ENCODE results near the gene ELOVL7. TPM values are rescaled to one million over a fixed set of nuclear protein-coding genes. Genes with fewer than 3 reads are reported as not detected.
A peak's percentile ranks its signal among the peaks of the same experiment; 100 is the strongest.

The ELOVL7 gene
- total RNA-seq (2014; rRNA removed), result 0.69 and 1.2 TPM in 2 replicates
- Bru-seq, nascent RNA, result percentile 36 among the genes with signal in this experiment
- percentile 30 among the genes with signal in this experiment for BruChase-seq, experiment 1, labeled RNA remaining after a 6-hour chase
- BruChase-seq, experiment 2, labeled RNA remaining after a 2-hour chase, result percentile 33 among the genes with signal in this experiment
- long read RNA-seq, partial matches to known transcripts, result 0 of 5 reads
- long read RNA-seq, other reads (novel, unspliced or antisense), result 2 of 5 reads

DNA sequence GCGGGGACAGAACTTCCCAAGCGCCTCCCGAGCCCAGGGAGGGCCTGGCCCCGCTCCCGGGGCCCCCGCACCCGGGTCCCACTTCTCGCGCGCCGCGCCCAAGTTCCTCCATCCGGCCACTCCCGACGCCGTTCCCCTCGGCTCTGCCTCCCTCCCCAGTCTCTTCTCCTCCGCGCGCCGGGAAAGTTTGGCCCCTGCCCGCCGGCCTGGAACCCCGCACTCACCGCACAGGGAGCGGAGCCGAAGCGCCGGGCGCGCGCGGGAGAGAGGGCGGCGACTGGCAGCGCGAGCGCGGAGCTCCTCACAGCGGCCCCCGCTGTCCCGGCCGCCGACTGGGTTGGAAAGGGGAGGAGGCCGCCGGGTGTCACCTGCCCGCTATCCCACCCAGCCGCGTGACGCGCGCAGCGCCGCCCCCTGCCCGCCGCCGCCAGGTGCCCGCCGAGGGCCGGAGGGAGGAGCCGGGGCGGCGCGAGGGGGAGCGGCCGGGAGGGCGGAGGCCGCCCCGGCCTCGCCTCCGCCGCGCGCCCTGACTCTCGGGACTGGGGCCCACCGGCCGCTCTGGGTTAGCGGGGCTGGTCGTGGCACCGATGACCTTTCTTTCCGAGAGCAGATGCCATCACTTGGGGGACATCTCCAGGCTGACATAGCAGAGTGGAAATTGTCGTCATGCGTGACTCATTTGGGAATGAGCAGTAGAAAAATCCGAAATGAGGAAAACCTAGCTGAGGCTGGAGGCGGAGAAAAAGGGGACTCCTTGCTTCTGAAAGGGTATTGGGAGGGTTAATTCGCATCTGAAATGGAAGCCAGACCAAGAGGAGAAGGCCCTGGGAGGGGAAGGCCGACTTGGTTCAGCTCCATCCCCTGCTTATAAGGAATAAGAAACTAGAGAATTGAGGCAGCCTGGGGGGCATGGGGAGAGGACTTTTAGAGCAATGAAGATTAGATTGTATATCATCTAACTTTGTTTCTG lies at the start of gene ELOVL7:
TSS of gene ELOVL7 (minus strand) at position 334 of the 970 bp plus-strand sequence. CDS start 56,872 bp downstream, outside the sequence.
- Histone ChIP-seq H3K9ac (ENCODE audit: low read length) (no peak within 1 kb of the TSS), H3K27ac (ENCODE audit: low read length) (no peak within 1 kb of the TSS), H3K36me3 (ENCODE audit: low read depth, low read length) (no peaks in the 10 kb centered on the region), H3F3A (ENCODE audit: low read length, unreplicated experiment) (no peaks in the 10 kb centered on the region), H3K9me2 (replicated peaks; ENCODE audit: low read length) (no peaks in the 10 kb centered on the region), H3K79me2 (ENCODE audit: low read length) (no peaks in the 10 kb centered on the region), H4K20me1 (ENCODE audit: low read length) (no peaks in the 10 kb centered on the region), H2AFZ (ENCODE audit: low read length) (peak within 1 kb of the TSS; percentile 50; the same call in 1 of the 2 replicates), H3K4me3 (ENCODE audit: low read length) (peak within 1 kb of the TSS; percentile 57), H3K27me3 (ENCODE audit: low read length) (no peaks in the 10 kb centered on the region), H3K4me1 (ENCODE audit: insufficient read depth, low read length) (no peaks in the 10 kb centered on the region), H3K4me2 (ENCODE audit: low read length) (peak within 1 kb of the TSS; percentile 57), H3K9me3 (ENCODE audit: low read length) (no peaks in the 10 kb centered on the region)
- intact Hi-C loops (cut with micrococcal nuclease), result loop anchor here (2.0 kb wide), 1 partner anchor 167 kb away; no protein-coding TSS in a partner anchor
- no TSS peak for BruUV-seq (replicated peaks)
- ChIA-PET CTCF (interaction anchor here (0.7 kb wide), 1 partner anchor 144 kb away, joined by 3 read pairs; the partner anchor contains the start of gene DEPDC1B), POLR2A (ENCODE audit: unreplicated experiment) (interaction anchor here (0.6 kb wide), 1 partner anchor 168 kb away, joined by 5 read pairs; no protein-coding TSS in a partner anchor)
- ATAC-seq (peak; percentile 90), DNase-seq (peak; percentile 35)
- TF ChIP-seq CTCF (conservative IDR thresholded peaks at IDR 0.05; ENCODE audit: low read depth, low read length) (no peak), EZH2 (IDR thresholded peaks at IDR 0.05; ENCODE audit: low read length, unreplicated experiment) (no peak), EZH2phosphoT487 (IDR thresholded peaks at IDR 0.05; ENCODE audit: borderline replicate concordance, low read length) (no peak)

DNA sequence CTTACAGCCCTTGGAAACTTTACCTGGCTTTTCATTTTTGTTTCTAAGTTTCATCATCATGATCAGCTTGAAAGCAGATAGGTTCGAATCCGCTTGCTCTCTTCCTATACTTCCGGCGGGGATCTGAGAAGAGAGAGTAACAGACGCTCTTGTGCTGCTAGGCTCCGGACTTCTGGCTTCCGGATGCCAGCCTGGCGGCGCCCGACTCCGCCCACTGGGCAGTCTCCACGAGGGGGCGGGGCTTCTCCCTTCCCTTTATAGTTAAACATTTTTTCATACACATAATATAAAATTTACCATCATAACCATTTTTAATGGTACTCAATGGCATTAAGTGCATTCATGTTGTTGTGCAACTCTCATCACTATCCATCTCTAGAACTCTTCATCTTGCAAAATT lies 49.5 kb upstream of the ELOVL7 start:
- Histone ChIP-seq H3K4me1 (ENCODE audit: insufficient read depth, low read length) (no peaks in the 10 kb centered on the region), H3K36me3 (ENCODE audit: low read depth, low read length) (no peaks in the 10 kb centered on the region), H4K20me1 (ENCODE audit: low read length) (no peaks in the 10 kb centered on the region), H3K9me3 (ENCODE audit: low read length) (no peaks in the 10 kb centered on the region), H3F3A (ENCODE audit: low read length, unreplicated experiment) (no peaks in the 10 kb centered on the region), H3K27me3 (ENCODE audit: low read length) (no peaks in the 10 kb centered on the region), H3K79me2 (ENCODE audit: low read length) (no peaks in the 10 kb centered on the region), H2AFZ (ENCODE audit: low read length) (no peak overlapping the region), H3K9ac (ENCODE audit: low read length) (no peak overlapping the region), H3K9me2 (replicated peaks; ENCODE audit: low read length) (no peaks in the 10 kb centered on the region), H3K27ac (ENCODE audit: low read length) (no peak overlapping the region), H3K4me3 (ENCODE audit: low read length) (no peak overlapping the region), H3K4me2 (ENCODE audit: low read length) (no peak overlapping the region)
- ATAC-seq (no peak), DNase-seq (no peak)
- no peak for TF ChIP-seq CTCF (conservative IDR thresholded peaks at IDR 0.05; ENCODE audit: low read depth, low read length)
- no peak for TF ChIP-seq EZH2 (IDR thresholded peaks at IDR 0.05; ENCODE audit: low read length, unreplicated experiment)
- no peak for TF ChIP-seq EZH2phosphoT487 (IDR thresholded peaks at IDR 0.05; ENCODE audit: borderline replicate concordance, low read length)
- POLR2A ChIA-PET (ENCODE audit: unreplicated experiment), result no interaction called here
- CTCF ChIA-PET, result no interaction called here
- BruUV-seq (replicated peaks), result no TSS peak
- intact Hi-C loops (cut with micrococcal nuclease), result no loop called here

All from PC-3 (cell line).